ENCODE results near the gene NAT10.
"Not testable (repeated sequence)": the region's sequence is repeated elsewhere in the genome, so short reads cannot be mapped to it uniquely, and the experiment has no call there.

NAT10 gene

DNA sequence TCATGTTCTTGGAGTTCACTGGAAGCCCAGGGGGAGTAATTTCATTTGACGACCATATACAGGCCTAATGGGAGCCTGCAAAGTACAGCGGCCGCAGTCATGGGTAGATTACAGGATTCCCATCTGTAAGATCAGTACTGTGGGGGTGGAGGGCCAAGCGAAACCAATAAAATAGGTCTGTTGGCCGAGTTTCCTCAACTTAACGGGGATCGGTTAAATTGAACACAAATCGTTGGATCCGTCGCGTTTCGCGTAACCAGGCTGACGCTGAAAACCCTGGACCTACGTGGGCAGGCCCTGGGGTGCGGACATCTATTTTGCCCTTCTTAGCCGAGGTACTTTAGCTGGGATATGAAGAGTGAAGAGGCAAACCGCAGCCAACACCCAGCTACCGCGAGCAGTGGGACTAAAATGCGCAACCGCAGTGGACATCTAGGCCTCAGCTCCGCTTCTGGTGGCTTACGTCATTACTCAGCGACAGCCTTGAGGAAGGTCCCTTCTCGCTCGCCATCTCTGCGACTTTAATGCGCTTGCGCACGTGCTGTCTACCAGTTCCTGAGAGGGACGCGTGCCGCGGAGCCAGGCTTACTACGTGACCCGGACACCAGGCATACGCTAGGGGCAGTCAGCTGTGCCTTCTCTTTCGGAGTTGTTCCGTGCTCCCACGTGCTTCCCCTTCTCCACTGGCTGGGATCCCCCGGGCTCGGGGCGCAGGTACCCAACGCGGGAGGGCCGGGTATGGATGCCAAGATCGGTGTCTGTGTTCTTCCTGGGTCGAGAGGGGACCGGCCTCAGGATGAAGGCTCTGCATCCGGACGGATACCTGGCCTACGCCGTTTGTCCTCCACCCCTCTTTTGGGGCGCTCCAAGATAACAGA lies at the start of gene NAT10:
Gene NAT10 (plus strand): TSS at position 551 of the 878 bp plus-strand sequence. CDS start 2,597 bp downstream, outside the sequence.
- DNase-seq: peak; percentile 98

DNA sequence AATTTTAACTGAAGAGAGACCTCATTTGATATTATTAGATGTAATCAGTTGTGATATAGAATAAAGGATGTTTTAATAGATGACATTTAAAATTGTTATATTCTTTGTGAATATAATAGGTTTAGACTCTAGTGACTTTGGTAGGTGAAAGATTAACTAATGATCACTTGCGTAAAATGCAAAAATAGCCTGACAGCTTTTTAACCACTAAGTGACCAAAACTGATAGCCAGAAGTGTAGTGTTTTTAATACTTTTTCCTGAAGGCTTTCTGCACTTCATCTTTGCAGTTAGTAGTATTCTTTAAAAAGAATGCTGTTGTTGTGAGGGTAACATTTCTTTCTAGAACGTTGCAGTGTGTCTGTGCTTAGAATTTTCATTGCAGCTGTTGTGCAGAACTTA lies 48.8 kb upstream of the NAT10 start:
- DNase-seq: no peak

DNA sequence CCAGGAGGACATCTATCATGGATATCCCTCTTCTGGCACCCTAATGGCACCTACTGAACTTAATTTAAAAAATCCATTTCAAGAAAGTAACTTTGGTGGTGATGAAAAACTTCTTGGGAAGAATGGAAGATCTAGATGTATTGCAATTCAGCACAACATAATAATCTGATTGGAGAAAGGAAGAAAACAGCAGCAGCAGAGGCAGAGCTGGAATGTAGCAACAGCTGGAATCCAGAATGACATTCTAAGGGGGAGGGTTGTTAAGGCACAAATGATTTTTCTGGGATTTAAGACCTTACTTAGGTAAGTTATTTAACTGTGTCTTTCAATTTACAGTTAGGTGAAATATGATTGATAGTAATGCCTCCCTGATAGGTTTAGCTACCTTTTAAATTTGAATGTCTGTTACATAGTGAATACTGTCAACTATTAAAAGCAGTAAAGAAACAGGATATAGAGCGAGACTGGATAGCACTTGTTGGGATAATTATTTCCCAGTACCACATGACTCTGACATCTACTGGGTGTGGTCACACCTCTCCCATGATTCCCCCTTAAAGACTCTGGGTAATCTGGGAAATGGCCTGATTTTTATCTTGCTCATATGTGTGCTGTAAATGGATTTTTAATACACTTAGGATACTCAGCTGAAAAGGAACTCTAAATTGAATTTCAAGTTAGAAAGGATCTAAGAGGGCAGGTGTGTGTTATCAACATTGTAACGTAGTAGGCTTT lies 42.2 kb upstream of the NAT10 start:
- DNase-seq: no peak

DNA sequence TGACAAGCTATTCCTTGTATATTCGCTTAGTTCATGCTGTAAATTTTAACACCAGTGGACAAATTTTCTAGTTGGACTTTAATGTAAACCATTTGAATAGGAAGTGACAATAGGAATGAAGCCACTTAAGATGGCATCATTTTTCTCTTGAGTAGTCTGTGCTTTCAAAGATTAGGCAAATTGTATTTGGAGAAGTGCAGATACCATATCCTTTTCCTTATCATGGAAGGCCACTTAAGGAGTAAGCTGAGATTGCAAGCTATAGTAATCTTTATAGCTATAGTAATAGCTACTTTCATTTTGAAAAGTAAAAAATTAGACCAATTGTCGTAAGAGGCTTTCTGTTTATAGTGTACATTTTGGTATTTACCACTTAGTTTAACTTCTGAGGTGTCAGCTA lies 41.1 kb upstream of the NAT10 start:
- no peak for DNase-seq

DNA sequence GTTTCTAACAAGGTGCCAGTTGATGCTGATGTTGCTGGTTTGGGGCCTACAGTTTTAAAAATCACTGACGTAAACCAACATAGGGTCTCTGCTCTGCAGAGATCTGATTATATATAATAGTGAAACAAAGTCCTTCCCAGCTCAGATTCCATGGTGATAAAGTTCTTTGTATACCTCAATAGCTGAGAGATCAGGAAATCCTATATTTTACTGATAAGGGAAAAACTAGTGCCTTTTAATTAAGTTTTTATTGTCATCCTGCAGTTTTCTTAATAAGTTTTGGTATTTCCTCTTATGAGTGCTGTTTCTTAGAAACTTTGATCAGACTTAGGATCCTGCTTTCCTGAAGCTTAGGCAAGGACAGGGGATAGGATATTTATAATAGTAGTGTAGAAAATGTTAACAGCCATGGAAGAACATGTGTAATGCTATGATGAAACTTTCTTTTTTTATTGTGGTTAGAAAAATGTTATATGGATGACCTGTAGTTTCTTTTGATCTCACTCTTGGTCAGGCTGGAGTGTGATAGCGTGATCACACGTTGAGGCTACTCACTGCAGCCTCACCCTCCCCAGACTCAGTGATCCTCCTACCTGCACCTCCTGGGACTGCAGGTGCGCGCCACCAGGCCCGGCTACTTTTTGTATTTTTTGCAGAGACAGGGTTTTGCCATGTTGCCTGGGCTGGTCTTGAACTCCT lies 39.8 kb upstream of the NAT10 start:
- no peak for DNase-seq

DNA sequence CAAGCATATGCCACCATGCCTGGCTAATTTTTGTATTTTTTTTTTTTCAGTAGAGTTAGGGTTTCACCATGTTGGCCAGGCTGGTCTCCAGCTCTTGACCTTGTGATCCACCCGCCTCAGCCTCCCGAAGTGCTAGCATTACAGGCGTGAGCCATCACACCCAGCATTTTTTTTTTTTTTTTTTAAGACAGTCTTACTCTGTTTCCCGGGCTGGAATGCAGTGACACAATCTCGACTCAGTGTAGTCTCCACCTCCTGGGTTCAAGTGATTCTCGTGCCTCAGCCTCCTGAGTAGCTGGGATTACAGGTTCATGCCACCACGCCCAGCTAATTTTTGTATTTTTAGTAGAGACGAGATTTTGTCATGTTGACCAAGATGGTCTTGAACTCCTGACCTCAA lies 38.7 kb upstream of the NAT10 start:
- DNase-seq: not testable (repeated sequence)

DNA sequence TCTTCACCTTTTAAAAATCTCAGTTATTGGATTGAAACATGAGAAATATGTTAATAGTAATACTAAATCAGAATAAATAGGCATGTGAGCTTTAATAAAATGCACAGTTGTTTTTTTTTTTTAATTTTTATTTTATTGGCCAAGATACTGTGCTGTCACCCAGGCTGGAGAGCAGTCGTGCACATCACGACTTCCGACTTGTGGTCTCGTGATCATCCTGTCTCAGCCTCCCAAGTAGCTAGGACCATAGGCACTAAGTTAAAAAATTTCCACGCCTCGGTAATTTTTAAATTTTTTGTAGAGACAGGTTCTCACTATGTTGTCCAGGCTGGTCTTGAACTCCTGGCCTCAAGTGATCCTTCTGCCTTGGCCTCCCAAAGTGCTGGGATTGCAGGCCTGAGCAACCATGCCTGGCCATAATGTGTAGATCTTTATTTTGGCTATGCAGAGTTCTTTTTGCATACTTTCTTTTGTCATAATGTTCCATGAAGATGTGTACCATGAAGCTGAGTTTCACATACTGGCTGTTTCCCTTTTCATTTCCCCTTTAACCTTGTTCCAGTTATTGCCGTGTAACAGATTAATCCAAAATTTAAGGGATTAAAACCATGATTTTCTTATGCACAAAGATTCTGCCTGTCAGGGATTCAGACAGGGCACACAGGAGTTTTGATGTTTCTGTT lies 37.9 kb upstream of the NAT10 start:
- no peak for DNase-seq

DNA sequence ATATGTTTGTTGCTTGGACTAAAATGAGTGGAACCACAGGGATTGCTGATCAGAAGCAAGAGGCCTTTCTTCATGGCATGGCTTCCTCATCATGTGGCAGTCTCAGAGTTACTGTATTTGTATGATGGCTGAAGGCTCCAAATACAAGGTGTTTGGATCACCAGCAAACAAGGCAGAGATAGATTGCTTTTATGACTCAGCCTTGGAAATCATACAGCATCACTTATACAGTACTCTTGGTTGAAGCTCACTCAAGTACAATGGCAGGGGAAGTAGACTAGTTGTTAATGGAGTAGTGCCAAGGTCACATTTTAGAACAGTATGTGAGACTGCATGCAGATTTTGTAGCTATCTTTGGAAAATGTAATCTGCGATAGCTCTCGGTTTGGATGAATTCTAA lies 37.3 kb upstream of the NAT10 start:
- DNase-seq: no peak

DNA sequence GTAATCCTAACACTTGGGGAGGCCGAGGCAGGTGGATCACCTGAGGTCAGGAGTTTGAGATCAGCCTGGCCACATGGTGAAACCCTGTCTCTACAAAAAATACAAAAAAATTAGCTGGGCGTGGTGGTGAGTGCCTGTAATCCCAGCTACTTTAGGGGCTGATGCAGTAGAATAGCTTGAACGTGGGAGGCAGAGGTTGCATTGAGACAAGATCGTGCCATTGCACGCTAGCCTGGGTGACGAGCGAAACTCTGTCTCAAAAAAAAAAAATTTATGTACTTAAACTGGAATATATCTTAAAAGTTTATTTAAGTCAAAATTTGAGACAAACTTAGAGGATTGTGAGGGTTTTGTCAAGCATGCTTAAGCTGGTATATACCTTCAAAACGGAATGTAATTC lies 34.1 kb upstream of the NAT10 start:
- not testable (repeated sequence) for DNase-seq

DNA sequence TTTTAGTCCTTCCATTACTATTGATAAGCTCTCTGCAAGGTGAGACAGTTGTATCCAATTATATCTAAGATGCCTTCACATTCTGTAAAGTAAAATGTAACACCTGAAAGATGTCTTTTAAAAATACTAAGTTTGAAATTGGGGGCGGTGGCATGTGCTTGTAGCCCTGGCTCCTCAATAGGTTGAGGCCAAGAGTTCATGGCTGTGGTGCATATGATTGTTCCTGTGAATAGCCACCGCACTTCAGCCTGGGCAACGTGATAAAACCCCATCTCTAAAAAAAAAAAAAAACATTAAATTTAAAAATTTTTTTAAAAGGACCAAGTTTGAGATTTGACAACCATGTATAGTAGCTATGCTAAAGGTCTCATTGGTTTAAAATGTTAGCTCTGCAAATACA lies 33.4 kb upstream of the NAT10 start:
- no peak for DNase-seq

DNA sequence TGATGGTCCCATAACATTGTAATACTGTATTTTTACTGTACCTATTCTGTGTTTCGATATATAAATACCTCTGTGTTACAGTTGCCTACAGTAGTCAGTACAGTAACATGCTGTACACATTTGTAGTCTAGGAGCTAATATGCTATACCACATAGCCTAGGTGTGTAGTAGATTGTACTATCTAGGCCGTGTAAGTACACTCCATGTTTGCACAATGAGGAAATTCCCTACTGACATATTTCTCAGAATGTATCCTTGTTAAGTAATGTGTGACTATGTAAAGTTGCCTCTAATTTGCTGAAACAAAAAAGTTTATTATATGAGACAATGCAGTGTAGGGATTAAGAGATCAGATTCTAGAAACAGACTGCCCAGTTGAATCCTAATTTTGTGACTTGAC lies 32.6 kb upstream of the NAT10 start:
- DNase-seq: no peak

DNA sequence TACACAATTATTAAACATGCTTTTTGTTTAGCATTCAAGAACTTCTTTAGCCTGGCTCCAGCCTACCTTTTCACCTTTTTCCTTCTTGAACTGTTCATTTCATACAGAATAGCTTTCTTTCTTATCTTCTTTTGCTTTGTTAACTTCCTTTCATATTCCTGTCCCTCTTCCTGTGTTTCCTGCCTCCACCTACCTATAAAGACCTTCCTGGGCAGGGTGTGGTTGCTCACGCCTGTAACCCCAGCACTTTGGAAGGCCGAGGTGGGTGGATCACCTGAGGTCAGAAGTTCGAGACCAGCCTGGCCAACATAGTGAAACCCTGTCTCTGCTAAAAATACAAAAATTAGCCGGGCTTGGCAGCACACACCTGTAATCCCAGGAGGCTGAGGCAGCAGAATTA lies 31.0 kb upstream of the NAT10 start:
- no peak for DNase-seq

DNA sequence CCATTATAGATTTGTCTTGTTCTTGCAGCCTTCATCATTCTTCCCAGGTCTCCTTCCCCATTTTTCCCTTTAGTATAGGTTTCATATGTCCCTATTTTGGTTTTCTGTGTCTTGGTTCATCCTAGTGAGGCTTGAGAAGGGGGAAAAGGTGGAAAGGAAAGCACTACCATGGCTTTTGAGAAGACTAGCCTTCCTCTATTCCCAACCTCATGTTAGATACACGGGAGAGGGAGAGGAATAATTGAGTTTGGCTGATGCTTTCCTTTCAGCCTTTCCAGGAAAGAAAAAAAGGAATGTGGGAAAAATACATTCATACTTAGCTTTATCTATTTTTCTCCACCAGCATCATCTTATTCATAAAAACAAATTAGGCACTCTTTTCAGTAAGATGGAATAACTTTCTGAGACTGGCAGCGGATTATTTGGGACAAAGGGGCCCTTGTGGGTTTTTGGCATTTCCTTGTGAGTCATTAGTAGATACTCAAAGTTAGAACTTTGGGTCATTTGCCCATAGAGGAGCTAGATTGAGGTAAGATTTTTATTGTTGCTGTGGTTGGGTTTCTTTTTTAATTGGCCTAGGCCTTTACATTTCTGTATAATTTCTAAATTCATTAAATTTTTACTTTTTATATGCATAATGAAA lies 30.1 kb upstream of the NAT10 start:
- DNase-seq: no peak

DNA sequence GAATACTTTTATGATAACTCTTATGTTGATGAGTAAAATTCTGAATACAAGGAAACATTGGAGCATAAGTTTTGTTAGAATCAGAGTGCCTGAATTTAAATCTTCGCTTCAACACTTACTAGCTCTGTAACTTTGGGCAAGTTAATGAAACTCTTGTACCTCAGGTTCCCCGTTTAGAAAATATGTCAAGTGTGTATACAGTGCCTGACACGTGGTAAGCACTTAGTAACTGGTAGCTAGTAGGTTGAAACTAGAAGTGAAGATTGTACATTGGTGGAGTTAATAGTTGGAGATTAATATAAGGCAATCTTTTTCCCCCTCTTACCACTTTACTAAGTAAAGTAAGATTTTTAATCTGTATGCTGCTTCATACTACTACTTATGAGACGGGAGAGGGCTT lies 24.8 kb upstream of the NAT10 start:
- no peak for DNase-seq

DNA sequence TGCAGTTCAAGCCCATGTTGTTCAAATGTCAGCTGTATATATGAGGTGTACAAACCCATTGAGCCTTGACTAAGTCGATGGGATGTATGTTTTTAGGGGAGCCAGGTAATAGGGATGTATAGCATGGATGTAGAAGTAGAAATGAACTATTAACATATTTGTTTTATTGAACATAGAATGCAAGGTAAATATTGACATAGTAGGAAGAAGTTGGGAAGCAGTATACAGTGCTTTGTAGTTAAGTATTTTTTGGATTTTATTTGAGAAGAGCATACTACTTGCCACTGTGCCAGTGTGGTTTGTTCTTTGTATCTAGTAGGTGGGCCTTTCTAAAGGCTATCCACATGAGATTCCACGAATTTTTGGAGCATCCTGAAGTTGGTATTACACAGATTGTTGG lies 20.8 kb upstream of the NAT10 start:
- no peak for DNase-seq

DNA sequence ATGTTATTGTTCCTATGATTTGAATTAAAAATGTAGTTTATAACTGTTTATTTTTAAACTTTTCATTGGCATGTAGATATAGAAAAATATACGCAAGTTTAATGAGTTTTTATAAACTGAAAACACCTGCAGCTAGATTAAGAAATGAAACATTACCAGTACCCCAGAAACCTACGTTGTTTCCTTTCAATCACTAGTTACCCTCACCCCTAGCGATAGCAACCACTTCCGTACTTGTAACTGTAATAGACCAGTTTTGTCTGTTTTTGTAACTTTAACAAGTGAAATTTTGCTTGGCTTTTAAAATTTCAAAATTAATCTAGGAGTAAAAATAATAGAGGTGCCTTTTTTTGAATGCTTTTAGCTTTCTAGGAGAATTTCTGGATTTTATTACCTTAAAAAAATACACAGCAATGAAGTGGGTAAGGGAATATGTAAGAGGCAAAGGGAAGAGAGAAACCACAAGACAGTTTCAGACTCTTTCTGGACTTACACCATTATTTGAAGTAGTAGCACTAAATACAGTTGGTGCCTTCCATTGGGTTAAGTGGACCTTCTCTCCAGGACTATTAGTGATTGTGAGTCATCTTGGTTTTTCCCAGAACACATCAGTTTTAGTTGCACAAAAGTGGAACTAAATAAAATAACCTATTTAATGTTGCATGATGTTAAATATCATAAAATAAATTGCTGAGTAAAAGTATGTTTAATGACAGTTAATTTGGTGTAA lies 18.7 kb upstream of the NAT10 start:
- no peak for DNase-seq

DNA sequence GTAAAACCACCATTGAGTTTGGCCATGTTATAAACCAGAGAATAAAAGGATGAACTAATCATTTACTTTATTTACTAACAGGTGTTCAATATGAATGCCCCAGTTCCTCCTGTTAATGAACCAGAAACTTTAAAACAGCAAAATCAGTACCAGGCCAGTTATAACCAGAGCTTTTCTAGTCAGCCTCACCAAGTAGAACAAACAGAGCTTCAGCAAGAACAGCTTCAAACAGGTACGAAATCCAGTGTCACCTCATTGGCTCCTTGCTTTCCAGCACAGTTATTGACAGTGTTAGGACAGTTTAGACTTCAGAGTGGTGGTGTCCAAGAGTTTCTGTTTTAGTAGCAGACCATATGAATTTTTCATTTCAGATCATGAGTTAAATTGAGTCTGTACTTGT lies 13.6 kb upstream of the NAT10 start:
- DNase-seq: no peak

DNA sequence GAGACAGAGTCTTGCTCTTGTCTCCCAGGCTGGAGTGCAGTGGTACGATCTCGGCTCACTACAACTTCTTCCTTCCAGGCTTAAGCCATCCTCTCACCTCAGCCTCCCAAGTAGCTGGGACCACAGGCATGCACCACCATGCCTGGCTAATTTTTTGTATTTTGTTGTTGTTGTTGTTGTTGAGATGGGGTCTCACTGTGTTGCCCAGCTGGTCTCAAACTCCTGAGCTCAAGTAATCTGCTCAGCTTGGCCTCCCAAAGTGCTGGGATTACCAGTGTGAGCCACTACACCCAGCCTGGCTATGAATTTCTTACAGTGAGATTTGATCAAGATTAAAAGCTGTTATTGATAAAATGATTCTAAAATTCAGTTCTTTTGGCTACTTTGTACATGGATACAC lies 10.5 kb upstream of the NAT10 start:
- DNase-seq: not testable (repeated sequence)

DNA sequence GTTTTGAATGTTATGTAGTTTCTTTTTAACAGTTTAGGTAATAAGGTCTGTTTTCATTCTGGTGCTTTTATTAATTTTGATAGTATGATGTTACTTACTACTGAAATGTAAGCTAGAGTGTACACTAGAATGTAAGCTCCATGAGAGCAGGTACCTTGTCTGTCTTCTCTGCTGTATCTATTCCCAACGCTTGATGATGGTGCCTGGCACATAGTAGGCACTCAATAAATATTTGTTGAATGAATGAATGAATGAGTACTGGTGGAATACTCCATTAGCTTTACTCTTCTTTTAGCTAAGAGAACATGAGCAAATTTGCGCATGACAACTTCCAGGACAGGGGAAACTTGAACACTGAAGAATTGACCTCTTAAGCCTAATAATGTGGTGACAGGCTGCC lies 6.6 kb upstream of the NAT10 start:
- no peak for DNase-seq

DNA sequence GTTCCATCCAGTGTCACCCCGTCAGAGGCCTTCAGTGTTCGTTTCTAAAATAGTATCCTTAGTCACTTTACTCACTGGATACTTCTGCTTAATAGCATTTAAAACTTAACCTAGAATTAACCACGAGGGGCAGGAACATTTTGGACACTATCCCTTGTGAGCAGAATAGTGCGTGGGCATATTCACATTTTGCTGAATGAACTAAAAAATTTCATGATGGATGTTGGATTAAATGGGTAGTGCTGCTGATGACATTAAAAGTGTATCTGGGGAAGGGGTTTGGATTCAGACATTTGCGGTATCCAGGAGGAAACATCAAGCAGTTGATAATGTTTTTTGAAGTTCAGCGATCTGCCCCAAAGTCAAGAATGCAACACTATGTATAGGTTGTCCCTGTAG lies 750 bp upstream of the NAT10 start:
- no peak for DNase-seq

DNA sequence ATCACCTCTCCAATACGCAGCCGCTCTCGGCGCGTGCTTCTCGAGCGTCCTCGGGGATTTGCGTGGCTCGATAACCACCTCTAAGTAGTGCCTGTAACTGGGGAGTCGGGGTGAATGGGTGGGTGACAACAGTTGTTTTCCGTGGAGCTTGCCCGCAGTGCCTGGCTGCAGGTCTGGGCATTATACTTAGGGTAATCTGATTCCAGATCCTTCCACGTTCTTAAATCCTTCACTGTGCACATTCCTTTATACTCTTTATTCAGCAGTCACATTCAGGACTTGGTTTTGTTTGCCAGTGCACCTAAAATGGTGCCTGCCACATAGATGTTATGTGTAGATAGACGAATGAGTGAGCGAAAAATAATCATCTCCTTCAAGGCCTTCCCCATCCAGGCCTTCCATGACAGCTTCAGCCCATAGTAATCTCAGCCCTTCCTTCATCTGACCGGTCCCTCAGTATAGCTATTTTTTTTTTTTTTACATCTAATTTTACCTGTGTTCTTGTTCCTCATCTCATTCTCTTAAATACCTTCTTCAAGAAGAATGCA lies 602 bp downstream of the NAT10 start:
- peak; percentile 26 for DNase-seq
